ENCODE results near the gene ZNF287. TPM values are rescaled to one million over a fixed set of nuclear protein-coding genes. Genes with fewer than 3 reads are reported as not detected.

The ZNF287 gene
- 1 to 10 TPM; 4.8 to 7.9 TPM for total RNA-seq

DNA sequence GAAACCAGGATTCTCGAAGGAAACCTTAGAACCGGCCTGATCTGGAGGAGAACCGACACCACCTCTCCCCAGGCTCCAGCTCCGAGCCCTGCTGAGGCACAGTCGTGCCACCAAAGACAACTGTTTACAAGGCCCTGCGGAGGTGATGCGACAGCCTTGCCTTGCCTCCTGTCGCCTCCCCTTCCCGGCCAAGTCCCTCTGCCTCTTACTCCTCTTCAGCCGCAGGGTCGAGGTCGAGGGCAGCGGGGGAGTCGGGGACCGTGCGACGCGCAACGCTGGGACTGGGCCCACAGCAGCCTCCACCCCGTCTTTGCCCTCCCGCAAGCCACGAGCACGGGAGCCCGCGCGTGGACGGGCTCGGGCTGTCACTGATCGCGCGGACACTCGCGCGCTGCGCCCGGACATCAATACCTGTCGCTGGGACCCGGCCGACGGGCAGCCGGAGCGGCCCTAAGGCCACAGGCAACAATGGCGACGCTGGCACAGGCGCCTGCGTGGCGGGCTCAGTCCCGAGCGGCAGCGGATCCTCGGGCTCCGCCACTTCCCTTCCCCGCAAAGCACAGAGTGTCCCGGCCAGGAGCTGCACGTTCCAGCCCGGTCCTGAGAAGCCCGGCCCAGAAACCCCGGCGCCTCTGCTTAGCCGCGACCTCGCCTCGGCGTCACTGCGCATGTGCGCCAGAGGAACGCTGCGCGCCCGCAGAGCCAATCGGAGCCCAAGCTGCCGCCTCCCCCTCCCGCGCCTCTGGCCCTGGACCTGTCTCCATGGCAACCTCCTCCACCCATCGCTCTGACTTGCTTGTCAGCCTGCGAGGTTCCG is at the start of gene ZNF287:
Gene ZNF287 (minus strand): TSS at position 664 of the 817 bp plus-strand sequence. CDS start 1,473 bp downstream, outside the sequence.
- H3K9me3 Mint-ChIP-seq (ENCODE audit: low read depth), result no peaks in the 10 kb centered on the region
- H3K36me3 Mint-ChIP-seq, result peaks cover 7% of the 10 kb centered on the region
- peak; percentile 98 for ATAC-seq
- no peaks in the 10 kb centered on the region for H3K27me3 Mint-ChIP-seq
- peak; percentile 93 for DNase-seq
- H3K27ac Mint-ChIP-seq, result peak within 1 kb of the TSS; percentile 70
- peaks cover 13% of the 10 kb centered on the region for H3K4me1 Mint-ChIP-seq
- CTCF ChIA-PET, result interaction anchor here (0.7 to 1.6 kb wide), 4 partner anchors 15 to 33 kb away, joined by 3 to 13 read pairs (median 4); no protein-coding TSS in a partner anchor
- peak within 1 kb of the TSS; percentile 73 for H3K4me3 Mint-ChIP-seq

DNA sequence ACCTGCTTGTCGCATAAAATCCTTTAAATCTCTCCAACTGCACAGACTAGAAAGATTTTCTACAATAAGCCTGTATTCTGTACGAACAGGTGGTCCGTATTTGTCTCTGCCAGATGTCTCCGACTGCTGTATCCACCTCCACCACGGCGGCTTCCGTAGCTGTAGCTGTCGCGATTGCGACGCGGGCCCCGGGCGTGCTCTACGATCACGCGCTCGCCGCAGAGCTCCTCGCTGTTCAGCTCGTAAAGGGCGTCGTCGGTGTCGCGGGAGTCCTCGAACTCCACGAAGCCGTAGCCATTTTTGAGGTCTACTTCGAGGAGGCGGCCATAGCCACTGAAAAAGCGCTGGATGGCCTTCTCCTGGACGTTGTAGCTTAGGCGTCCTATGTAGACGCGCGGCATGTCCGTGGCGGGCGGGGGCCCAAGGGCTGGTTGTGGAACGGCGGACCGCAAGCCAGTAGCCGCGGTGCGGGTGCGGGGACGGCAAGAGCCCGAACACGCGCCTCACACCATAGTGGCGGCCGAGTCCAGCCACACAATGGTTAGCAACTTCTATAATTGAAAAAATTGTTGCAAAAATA is 48.6 kb upstream of the ZNF287 start:
- Mint-ChIP-seq H3K9me3 (ENCODE audit: low read depth) (peaks cover 45% of the 10 kb centered on the region), H3K27me3 (no peaks in the 10 kb centered on the region), H3K36me3 (peaks cover 14% of the 10 kb centered on the region), H3K4me3 (no peak overlapping the region), H3K27ac (no peak overlapping the region), H3K4me1 (no peaks in the 10 kb centered on the region)
- DNase-seq, result no peak
- CTCF ChIA-PET, result no interaction called here
- no peak for ATAC-seq

DNA sequence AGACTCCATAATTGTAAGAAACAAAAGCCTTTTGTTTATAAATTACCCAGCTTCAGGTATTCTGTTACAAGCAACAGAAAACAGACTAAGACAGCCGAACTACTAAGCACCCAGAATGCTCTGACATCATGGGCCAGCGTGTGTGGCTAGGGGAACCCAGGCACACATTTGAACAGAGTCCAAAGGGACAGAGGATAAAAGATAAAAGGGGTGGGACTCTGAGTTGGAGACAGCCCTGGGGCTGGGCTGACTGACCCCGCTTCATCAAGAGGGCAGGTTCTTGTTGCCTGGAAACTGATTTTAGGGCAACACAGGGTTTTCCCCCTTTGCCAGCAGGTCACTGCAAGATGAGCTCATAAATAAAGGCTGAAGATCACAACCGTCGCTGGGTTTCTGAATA is 30.5 kb upstream of the ZNF287 start:
- no peaks in the 10 kb centered on the region for H3K4me1 Mint-ChIP-seq
- no peak overlapping the region for H3K4me3 Mint-ChIP-seq
- H3K9me3 Mint-ChIP-seq (ENCODE audit: low read depth), result peaks cover 9% of the 10 kb centered on the region
- DNase-seq (no peak), ATAC-seq (no peak)
- H3K27ac Mint-ChIP-seq, result no peak overlapping the region
- peaks cover 2% of the 10 kb centered on the region for H3K27me3 Mint-ChIP-seq
- no peaks in the 10 kb centered on the region for H3K36me3 Mint-ChIP-seq
- CTCF ChIA-PET, result interaction anchor here (3.1 kb wide), 1 partner anchor 10 kb away, joined by 11 read pairs; no protein-coding TSS in a partner anchor

DNA sequence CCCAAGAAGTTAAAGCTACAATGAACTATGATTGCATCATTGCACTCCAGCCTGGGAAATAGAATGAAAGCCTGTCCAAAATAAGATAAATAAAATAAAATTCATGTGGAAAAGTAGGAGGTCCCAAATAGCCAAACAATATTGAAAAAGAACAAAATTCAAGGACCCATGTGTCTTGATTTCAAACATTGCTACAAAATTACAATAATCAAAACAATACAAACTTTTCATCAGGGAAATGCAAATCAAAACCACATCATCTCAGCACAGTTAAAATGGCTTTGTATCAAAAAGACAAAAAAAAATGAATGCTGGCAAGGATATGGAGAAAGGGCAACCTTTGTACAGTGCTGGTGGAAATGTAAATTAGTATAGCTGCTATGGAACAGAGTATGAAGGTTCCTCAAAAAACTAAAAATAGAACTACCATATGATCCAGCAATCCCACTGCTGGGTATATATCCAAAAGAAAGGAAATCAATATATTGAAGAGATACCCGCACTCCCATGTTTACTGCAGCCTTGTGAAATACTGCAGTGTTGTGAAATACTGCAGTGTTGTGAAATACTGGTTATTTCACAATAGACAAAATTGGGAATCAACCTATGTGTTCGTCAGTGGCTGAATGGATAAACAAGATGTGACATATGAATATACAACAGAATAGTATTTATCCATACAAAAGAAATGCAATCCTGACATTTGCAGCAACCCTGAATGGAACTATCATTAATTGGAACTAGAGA is 24.5 kb upstream of the ZNF287 start:
- H3K9me3 Mint-ChIP-seq (ENCODE audit: low read depth), result no peaks in the 10 kb centered on the region
- ATAC-seq (no peak), DNase-seq (no peak)
- H3K36me3 Mint-ChIP-seq, result no peaks in the 10 kb centered on the region
- H3K4me3 Mint-ChIP-seq, result no peak overlapping the region
- peaks cover 20% of the 10 kb centered on the region for H3K27me3 Mint-ChIP-seq
- no peak overlapping the region for H3K27ac Mint-ChIP-seq
- H3K4me1 Mint-ChIP-seq, result peaks cover 3% of the 10 kb centered on the region
- CTCF ChIA-PET, result no interaction called here

DNA sequence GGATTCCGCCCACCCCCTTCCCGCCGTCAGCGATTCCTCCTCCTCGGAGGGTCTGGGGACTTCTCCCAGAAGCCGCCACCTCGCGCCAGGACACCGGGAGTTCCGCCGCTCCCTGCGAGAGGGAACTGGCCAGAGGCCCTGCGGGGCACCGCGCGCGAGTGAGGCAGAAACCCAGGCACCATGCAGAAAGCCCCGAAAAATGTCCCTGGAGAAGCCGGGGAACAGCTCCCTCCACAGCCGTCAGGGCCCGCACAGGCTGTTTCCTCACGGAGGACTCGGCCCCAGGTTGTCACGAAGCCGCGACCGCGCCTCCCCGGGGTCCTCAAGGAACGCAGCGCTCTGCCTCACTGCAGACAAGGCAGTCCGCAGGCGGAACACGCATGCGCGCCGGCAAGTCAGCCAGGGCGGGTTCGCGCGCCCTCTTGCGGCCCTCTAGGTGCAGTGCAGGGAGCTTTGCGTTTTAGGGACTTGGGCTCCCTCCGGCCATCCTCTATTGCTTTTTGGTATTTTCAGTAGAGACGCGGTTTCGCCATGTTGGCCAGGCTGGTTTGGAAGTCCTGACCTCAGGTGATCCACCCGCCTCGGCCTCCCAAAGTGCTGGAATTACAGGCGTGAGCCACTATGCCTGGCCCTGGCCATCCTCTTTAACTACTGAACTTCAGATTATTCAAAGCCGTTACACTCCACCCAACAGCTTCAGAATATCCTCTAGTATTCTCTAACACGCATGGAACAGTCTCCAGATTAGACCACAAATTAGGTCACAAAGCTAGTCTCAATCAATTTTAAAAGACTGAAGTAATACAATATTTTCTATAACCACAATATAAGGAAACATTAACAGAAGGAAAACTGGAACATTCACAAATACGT is 20.3 kb upstream of the ZNF287 start:
- Mint-ChIP-seq H3K9me3 (ENCODE audit: low read depth) (no peaks in the 10 kb centered on the region), H3K4me1 (peaks cover 8% of the 10 kb centered on the region), H3K27ac (no peak overlapping the region), H3K4me3 (peak overlapping the region; percentile 54), H3K36me3 (no peaks in the 10 kb centered on the region), H3K27me3 (peaks cover 49% of the 10 kb centered on the region)
- ATAC-seq, result peak; percentile 92
- CTCF ChIA-PET, result interaction anchor here (0.6 to 2.8 kb wide), 30 partner anchors 9 to 883 kb away, joined by 3 to 33 read pairs (median 4); partner anchors contain the start of genes CCDC144A, NCOR1 and ZNF287
- peak; percentile 93 for DNase-seq

DNA sequence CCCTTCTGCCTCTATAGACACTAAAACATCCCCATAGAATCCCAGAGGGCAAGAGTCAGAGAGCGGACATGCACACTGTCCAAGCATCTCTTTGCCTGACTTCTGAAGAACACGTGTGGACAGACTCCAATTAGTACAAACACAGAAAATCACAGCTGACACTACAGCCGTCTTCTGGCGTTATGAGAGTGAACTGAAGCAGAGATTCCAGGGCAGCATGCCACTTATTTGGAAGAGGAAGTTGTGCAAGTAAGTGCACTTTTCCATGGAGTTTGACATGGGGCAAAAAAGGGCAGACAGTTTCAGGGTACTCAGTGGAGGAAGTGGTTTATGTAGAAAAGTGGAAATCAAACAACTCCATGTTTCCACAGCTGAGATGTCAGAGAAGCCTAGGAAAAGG is 16.8 kb upstream of the ZNF287 start:
- H3K27ac Mint-ChIP-seq, result no peak overlapping the region
- H3K36me3 Mint-ChIP-seq, result no peaks in the 10 kb centered on the region
- H3K4me3 Mint-ChIP-seq, result no peak overlapping the region
- peaks cover 2% of the 10 kb centered on the region for H3K9me3 Mint-ChIP-seq (ENCODE audit: low read depth)
- H3K4me1 Mint-ChIP-seq, result peaks cover 14% of the 10 kb centered on the region
- ATAC-seq, result no peak
- CTCF ChIA-PET, result interaction anchor here (5.0 kb wide), 1 partner anchor 49 kb away, joined by 33 read pairs; no protein-coding TSS in a partner anchor
- DNase-seq, result no peak
- peaks cover 44% of the 10 kb centered on the region for H3K27me3 Mint-ChIP-seq

DNA sequence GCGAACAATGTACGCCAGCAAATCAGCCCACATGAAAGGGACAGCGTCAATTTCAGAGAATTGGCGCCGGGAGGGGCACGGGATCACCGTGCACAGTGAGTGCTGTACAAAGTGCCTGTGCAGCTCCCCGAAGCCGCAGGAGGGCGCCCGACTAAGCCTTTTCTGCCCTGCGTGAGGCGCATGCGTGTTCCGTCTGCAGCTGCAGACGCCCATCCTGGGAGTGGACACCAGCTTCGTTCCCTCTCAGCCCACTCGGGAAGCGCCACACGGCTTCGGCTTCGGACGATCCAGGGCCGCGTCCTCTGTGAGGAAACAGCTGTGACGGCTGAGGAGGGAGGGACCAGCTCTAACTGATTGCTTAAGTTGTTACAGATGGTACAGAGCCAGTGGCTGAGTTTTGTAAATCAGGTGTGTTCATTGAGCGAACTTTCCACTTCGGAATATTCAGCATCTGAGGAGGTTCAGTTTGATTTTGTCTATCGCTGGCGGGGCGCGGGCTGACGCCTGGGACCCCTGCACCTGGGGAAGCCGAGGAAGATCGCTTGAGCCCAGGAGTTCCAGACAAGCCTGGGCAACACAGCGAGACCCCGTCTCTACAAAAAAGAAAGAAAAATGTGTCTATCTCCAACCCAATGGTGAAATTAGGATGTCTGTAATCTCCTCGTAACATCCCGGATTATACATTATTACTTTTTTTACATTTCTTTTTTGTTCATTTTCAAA is 15.4 kb upstream of the ZNF287 start:
- H3K36me3 Mint-ChIP-seq, result no peaks in the 10 kb centered on the region
- ATAC-seq (peak; percentile 96), DNase-seq (peak; percentile 91)
- H3K4me3 Mint-ChIP-seq, result peak overlapping the region; percentile 72
- peaks cover 36% of the 10 kb centered on the region for H3K27me3 Mint-ChIP-seq
- no peak overlapping the region for H3K27ac Mint-ChIP-seq
- peaks cover 2% of the 10 kb centered on the region for H3K9me3 Mint-ChIP-seq (ENCODE audit: low read depth)
- peaks cover 11% of the 10 kb centered on the region for H3K4me1 Mint-ChIP-seq
- CTCF ChIA-PET, result interaction anchor here (0.6 to 5.0 kb wide), 19 partner anchors 11 to 170 kb away, joined by 3 to 33 read pairs (median 3); partner anchors contain the start of genes TRPV2, ZNF287 and ZNF624

DNA sequence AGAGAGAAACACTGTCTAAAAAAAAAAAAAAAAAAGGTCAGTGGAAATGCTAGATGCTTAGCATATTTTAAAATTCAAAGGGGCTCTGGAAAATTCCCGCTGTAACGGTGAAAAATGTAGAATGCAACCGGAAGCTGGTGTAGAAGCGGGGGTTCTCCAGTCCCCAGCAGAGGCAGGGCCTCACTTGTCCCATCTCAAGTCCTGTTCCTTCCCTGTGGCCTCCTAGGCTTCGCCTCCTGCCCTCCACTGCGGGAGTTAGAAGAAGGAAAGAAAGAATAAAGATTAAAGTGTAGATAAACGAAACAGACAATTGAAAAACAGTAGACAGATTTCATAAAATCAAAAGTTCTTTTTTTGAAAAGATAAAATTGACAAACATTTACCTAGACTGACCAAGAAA is 14.8 kb upstream of the ZNF287 start:
- CTCF ChIA-PET, result interaction anchor here (0.6 to 5.0 kb wide), 17 partner anchors 10 to 169 kb away, joined by 3 to 33 read pairs (median 3); partner anchors contain the start of genes TRPV2 and ZNF287
- Mint-ChIP-seq H3K27ac (no peak overlapping the region), H3K4me3 (peak overlapping the region; percentile 72), H3K9me3 (ENCODE audit: low read depth) (peaks cover 6% of the 10 kb centered on the region), H3K27me3 (peaks cover 40% of the 10 kb centered on the region), H3K4me1 (peaks cover 11% of the 10 kb centered on the region), H3K36me3 (no peaks in the 10 kb centered on the region)
- no peak for DNase-seq
- ATAC-seq, result no peak

DNA sequence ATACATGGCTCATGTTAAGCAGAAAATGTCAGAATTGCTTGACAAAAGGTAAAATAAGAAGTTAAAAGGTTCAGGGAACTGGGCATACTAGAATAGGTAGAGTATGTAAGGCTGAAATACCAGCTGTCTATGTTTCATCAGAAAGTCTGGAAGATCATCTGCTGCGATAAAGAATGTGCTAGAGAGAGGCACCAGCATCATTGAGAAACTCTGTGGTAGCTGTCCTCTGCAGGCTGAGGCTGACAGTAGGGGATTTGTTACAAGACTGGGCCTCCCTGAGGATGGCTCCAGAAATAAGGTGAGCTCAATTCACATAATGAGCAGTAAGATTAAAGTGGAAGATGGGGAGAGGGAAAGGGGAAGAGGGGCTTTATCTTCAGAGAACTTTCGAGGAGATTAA is 4.5 kb upstream of the ZNF287 start:
- Mint-ChIP-seq H3K36me3 (no peaks in the 10 kb centered on the region), H3K27ac (no peak overlapping the region), H3K9me3 (ENCODE audit: low read depth) (no peaks in the 10 kb centered on the region), H3K4me1 (peaks cover 6% of the 10 kb centered on the region), H3K4me3 (no peak overlapping the region), H3K27me3 (no peaks in the 10 kb centered on the region)
- DNase-seq (no peak), ATAC-seq (no peak)
- CTCF ChIA-PET, result interaction anchor here (1.4 to 2.8 kb wide), 2 partner anchors 10 to 16 kb away, joined by 5 to 11 read pairs; no protein-coding TSS in a partner anchor

DNA sequence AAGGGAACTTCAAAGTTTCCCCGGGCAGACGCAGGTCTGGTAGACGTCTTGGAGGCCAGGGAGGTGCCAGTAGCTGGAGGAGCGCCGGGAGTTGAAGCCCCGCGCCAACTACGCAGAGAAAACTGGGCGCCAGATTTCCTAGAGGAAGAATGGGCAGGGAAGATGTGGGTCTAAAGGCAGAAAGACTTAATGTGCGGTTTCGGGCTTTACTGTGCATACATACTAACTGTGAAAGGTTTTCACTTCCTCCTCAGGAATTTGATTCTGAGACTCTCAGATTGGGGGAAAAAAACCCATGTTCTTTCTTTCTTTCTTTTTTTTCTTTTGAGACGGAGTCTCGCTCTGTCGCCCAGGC is 331 bp upstream of the ZNF287 start:
- H3K27ac Mint-ChIP-seq, result no peak overlapping the region
- peaks cover 13% of the 10 kb centered on the region for H3K4me1 Mint-ChIP-seq
- peak overlapping the region; percentile 73 for H3K4me3 Mint-ChIP-seq
- ATAC-seq (no peak), DNase-seq (no peak)
- CTCF ChIA-PET, result interaction anchor here (1.0 to 1.6 kb wide), 4 partner anchors 15 to 41 kb away, joined by 3 to 13 read pairs (median 4); no protein-coding TSS in a partner anchor
- H3K36me3 Mint-ChIP-seq, result peaks cover 6% of the 10 kb centered on the region
- no peaks in the 10 kb centered on the region for H3K27me3 Mint-ChIP-seq
- no peaks in the 10 kb centered on the region for H3K9me3 Mint-ChIP-seq (ENCODE audit: low read depth)

DNA sequence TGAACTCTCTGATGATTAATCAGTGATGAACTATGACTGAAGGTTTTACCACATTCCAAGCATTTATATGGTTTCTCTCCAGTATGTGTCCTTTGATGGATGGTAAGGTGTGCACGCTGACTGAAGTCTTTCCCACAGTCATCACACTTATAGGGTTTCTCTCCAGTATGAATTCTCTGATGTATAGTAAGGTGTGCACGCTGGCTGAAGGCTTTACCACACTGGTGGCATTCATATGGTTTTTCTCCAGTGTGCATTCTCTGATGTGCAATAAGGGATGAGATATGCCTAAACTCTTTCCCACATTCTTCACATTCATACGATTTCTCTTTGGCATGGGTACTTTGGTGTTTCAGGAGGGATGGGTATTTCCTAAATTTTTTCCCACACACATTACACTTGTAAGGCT is 16.4 kb downstream of the ZNF287 start:
- H3K36me3 Mint-ChIP-seq, result peaks cover 58% of the 10 kb centered on the region
- H3K9me3 Mint-ChIP-seq (ENCODE audit: low read depth), result peaks cover 54% of the 10 kb centered on the region
- H3K4me1 Mint-ChIP-seq, result peaks cover 6% of the 10 kb centered on the region
- CTCF ChIA-PET, result no interaction called here
- no peaks in the 10 kb centered on the region for H3K27me3 Mint-ChIP-seq
- DNase-seq (no peak), ATAC-seq (no peak)
- H3K27ac Mint-ChIP-seq, result no peak overlapping the region
- H3K4me3 Mint-ChIP-seq, result no peak overlapping the region
